A549 (cell line): ENCODE measurements around the gene TCN1.

Experiments used
- EP300 ChIP-seq, 2 experiments: fragments of >200 bp; sonication (Bioruptor Twin); formaldehyde crosslinking; IDR thresholded peaks; 2 replicates in 1 of 2; 3 replicates in 1 of 2; pipeline ENCODE4 v1.6.1; 2016 to 2017
- HEYL ChIP-seq: fragments of 250-450 bp; sonication (Bioruptor Pico); IDR thresholded peaks from 2 replicates; pipeline ENCODE4 v1.8.0; 2021; ENCODE audit warnings: mild to moderate bottlenecking, moderate library complexity
- MYC ChIP-seq: IDR thresholded peaks from 2 replicates; pipeline ENCODE4 v1.6.1; 2012; ENCODE audit warnings: mild to moderate bottlenecking, inconsistent platforms, low read length, improper control_type of control experiment, borderline replicate concordance
- POLR2A ChIP-seq: IDR thresholded peaks from 2 replicates; pipeline ENCODE4 v1.6.1; 2012; ENCODE audit warnings: mild to moderate bottlenecking, low read length
- SMC3 ChIP-seq: fragments of >200 bp; sonication (Bioruptor Twin); formaldehyde crosslinking; IDR thresholded peaks from 3 replicates; pipeline ENCODE4 v1.6.1; 2018; ENCODE audit warnings: inconsistent platforms
- SREBF2 ChIP-seq: fragments of 450-650 bp; IDR thresholded peaks from 2 replicates; pipeline ENCODE4 v1.6.1; 2014; ENCODE audit warnings: mild to moderate bottlenecking, moderate library complexity
- ZSCAN20 ChIP-seq: fragments of 250-450 bp; sonication (Bioruptor Pico); IDR thresholded peaks from 2 replicates; pipeline ENCODE4 v1.8.0; 2022; ENCODE audit warnings: mild to moderate bottlenecking, moderate library complexity
- TF ChIP-seq, protein P1 (sequence below): fragments of >200 bp; sonication (Bioruptor Twin); formaldehyde crosslinking; IDR thresholded peaks from 3 replicates; pipeline ENCODE4 v1.5.1; 2016
- TF ChIP-seq, protein P2 (sequence below): IDR thresholded peaks from 2 replicates; pipeline ENCODE4 v1.6.1; 2012
- TF ChIP-seq, protein P3 (sequence below): fragments of 450-650 bp; IDR thresholded peaks from 2 replicates; pipeline ENCODE4 v1.6.1; 2014; ENCODE audit warnings: antibody characterized with exemption

DNA sequence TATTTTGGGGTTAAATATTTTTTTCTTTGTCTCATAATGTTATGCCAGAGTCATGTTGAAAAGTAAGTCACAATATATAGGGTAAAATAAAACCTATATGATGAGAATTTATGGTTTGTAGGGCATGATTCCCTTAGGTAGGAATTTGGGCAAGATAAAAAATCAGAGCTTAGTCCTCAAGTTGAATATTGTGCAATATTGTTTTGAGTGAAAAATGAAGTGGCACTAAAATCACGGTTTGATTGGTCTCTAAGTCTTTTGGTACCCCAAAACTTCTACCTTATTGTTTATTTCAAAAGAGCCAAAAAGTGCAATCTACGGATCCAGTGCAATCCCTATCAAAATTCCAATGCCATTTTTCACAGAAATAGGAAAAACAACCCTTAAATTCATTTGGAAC lies 54.1 kb downstream of the TCN1 start:
- TF ChIP-seq, protein P1, sequence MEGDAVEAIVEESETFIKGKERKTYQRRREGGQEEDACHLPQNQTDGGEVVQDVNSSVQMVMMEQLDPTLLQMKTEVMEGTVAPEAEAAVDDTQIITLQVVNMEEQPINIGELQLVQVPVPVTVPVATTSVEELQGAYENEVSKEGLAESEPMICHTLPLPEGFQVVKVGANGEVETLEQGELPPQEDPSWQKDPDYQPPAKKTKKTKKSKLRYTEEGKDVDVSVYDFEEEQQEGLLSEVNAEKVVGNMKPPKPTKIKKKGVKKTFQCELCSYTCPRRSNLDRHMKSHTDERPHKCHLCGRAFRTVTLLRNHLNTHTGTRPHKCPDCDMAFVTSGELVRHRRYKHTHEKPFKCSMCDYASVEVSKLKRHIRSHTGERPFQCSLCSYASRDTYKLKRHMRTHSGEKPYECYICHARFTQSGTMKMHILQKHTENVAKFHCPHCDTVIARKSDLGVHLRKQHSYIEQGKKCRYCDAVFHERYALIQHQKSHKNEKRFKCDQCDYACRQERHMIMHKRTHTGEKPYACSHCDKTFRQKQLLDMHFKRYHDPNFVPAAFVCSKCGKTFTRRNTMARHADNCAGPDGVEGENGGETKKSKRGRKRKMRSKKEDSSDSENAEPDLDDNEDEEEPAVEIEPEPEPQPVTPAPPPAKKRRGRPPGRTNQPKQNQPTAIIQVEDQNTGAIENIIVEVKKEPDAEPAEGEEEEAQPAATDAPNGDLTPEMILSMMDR = no peak
- TF ChIP-seq POLR2A (no peak), SREBF2 (no peak), SMC3 (no peak), MYC (no peak), ZSCAN20 (no peak), EP300 (IDR thresholded peaks at IDR 0.05) (no peak), HEYL (CRISPR knock-in tag) (no peak)
- TF ChIP-seq, protein P2, sequence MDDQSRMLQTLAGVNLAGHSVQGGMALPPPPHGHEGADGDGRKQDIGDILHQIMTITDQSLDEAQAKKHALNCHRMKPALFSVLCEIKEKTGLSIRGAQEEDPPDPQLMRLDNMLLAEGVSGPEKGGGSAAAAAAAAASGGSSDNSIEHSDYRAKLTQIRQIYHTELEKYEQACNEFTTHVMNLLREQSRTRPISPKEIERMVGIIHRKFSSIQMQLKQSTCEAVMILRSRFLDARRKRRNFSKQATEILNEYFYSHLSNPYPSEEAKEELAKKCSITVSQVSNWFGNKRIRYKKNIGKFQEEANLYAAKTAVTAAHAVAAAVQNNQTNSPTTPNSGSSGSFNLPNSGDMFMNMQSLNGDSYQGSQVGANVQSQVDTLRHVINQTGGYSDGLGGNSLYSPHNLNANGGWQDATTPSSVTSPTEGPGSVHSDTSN = no peak
- TF ChIP-seq, protein P3, sequence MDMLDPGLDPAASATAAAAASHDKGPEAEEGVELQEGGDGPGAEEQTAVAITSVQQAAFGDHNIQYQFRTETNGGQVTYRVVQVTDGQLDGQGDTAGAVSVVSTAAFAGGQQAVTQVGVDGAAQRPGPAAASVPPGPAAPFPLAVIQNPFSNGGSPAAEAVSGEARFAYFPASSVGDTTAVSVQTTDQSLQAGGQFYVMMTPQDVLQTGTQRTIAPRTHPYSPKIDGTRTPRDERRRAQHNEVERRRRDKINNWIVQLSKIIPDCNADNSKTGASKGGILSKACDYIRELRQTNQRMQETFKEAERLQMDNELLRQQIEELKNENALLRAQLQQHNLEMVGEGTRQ = no peak
